HEK293T (cell line): ENCODE data around the gene ARL6IP6.
"Not testable (repeated sequence)": the region's sequence is repeated elsewhere in the genome, so short reads cannot be mapped to it uniquely, and the experiment has no call there.

Experiments
- BHLHE40 ChIP-seq: fragments of 450-650 bp; IDR thresholded peaks from 2 replicates; pipeline ENCODE4 v1.6.1; 2016; ENCODE audit warnings: mild to moderate bottlenecking, moderate library complexity, borderline replicate concordance
- CTBP1 ChIP-seq: fragments of 450-650 bp; IDR thresholded peaks from 2 replicates; pipeline ENCODE4 v1.6.1; 2016; ENCODE audit warnings: borderline replicate concordance
- FOXM1 ChIP-seq: fragments of 450-650 bp; IDR thresholded peaks from 2 replicates; pipeline ENCODE4 v1.6.1; 2017; ENCODE audit warnings: mild to moderate bottlenecking, borderline replicate concordance
- PKNOX1 ChIP-seq: fragments of 450-650 bp; IDR thresholded peaks from 2 replicates; pipeline ENCODE4 v1.6.1; 2016

- not testable (repeated sequence) for TF ChIP-seq PKNOX1, CTBP1, FOXM1, BHLHE40
These were observed 29.3 kb downstream of the ARL6IP6 start for GRCh38 chr2:152747751-152748150.
